Endothelial cell (in vitro differentiated cells): ENCODE results near the gene AURKAIP1. TPM values are rescaled to one million over a fixed set of nuclear protein-coding genes. Genes with fewer than 3 reads are reported as not detected.
A peak's percentile ranks its signal among the peaks of the same experiment; 100 is the strongest.

Source experiments
- DNase-seq: peaks from one replicate; pipeline ENCODE4 v3.0.0; 2021; ENCODE audit warnings: low spot score
- H3K27ac Mint-ChIP-seq: one replicate; pipeline ENCODE4 v1.8.0; 2021; ENCODE audit warnings: mixed read lengths, inconsistent platforms; ENCODE audit not compliant: unreplicated experiment
- H3K27me3 Mint-ChIP-seq: one replicate; pipeline ENCODE4 v1.8.0; 2021; ENCODE audit warnings: mild to moderate bottlenecking, moderate library complexity, mixed read lengths, inconsistent platforms; ENCODE audit not compliant: unreplicated experiment
- H3K36me3 Mint-ChIP-seq: one replicate; pipeline ENCODE4 v1.8.0; 2021; ENCODE audit warnings: mild to moderate bottlenecking, low read depth, mixed read lengths, inconsistent platforms; ENCODE audit not compliant: unreplicated experiment
- H3K4me1 Mint-ChIP-seq: one replicate; pipeline ENCODE4 v1.8.0; 2021; ENCODE audit warnings: mild to moderate bottlenecking, mixed read lengths, inconsistent platforms; ENCODE audit not compliant: unreplicated experiment
- H3K4me3 Mint-ChIP-seq: one replicate; pipeline ENCODE4 v1.8.0; 2021; ENCODE audit warnings: mild to moderate bottlenecking, mixed read lengths, inconsistent platforms; ENCODE audit not compliant: unreplicated experiment
- H3K9me3 Mint-ChIP-seq: one replicate; pipeline ENCODE4 v1.8.0; 2021; ENCODE audit warnings: mixed read lengths, inconsistent platforms; ENCODE audit not compliant: unreplicated experiment
- CTCF ChIP-seq: fragments of 200-600 bp; sonication (generic); IDR thresholded peaks from one replicate; pipeline ENCODE4 v1.5.0; 2021; ENCODE audit warnings: antibody characterized with exemption; ENCODE audit not compliant: unreplicated experiment
- total RNA-seq: library from RNA; stranded (reverse); fragmentation: NEBNext Ultra II Directional; extraction: Animal tissue kit (Norgen Biotek cat#: 25700); gene quantifications from one replicate; pipeline ENCODE4 v1.2.1, GENCODE V29; 2021; ENCODE audit not compliant: unreplicated experiment

Gene AURKAIP1
- total RNA-seq, 1 donor from 2014 or later: 128 TPM

- TF ChIP-seq CTCF: no peak
- Mint-ChIP-seq H3K27ac (no peak overlapping the region), H3K4me3 (no peak overlapping the region), H3K4me1 (no peaks in the 10 kb centered on the region), H3K36me3 (no peaks in the 10 kb centered on the region), H3K27me3 (peaks cover 6% of the 10 kb centered on the region), H3K9me3 (no peaks in the 10 kb centered on the region)
- no peak for DNase-seq
Measured at GRCh38 chr1:1335283-1335682, 39.7 kb downstream of the AURKAIP1 start.

- TF ChIP-seq CTCF: no peak
- Mint-ChIP-seq H3K36me3 (peaks cover 2% of the 10 kb centered on the region), H3K9me3 (no peaks in the 10 kb centered on the region), H3K27me3 (peaks cover 9% of the 10 kb centered on the region), H3K4me1 (no peaks in the 10 kb centered on the region), H3K4me3 (no peak overlapping the region), H3K27ac (no peak overlapping the region)
- peak; percentile 51 for DNase-seq
Measured at GRCh38 chr1:1334835-1335234, 40.2 kb downstream of the AURKAIP1 start.

GRCh38 chr1:1333551-1334241 is 41.3 kb downstream of the AURKAIP1 start:
- no peak for TF ChIP-seq CTCF
- no peak overlapping the region for H3K27ac Mint-ChIP-seq
- H3K27me3 Mint-ChIP-seq: peaks cover 14% of the 10 kb centered on the region
- no peaks in the 10 kb centered on the region for H3K9me3 Mint-ChIP-seq
- no peak for DNase-seq
- H3K36me3 Mint-ChIP-seq: peaks cover 8% of the 10 kb centered on the region
- no peaks in the 10 kb centered on the region for H3K4me1 Mint-ChIP-seq
- H3K4me3 Mint-ChIP-seq: no peak overlapping the region

GRCh38 chr1:1332774-1333480 is 42.1 kb downstream of the AURKAIP1 start:
- TF ChIP-seq CTCF: no peak
- no peaks in the 10 kb centered on the region for H3K4me1 Mint-ChIP-seq
- peaks cover 8% of the 10 kb centered on the region for H3K36me3 Mint-ChIP-seq
- no peaks in the 10 kb centered on the region for H3K9me3 Mint-ChIP-seq
- H3K27me3 Mint-ChIP-seq: peaks cover 14% of the 10 kb centered on the region
- H3K27ac Mint-ChIP-seq: no peak overlapping the region
- DNase-seq: no peak
- no peak overlapping the region for H3K4me3 Mint-ChIP-seq
